Thyroid gland (tissue), 4 donors: ENCODE results near the gene MNS1.

ENCODE experiments used
- CTCF ChIP-seq, 6 experiments: fragments of 200-600 bp in 3 of 6; fragments of 450-650 bp in 3 of 6; sonication (generic) in 3 of 6; IDR thresholded peaks; one replicate each; pipeline ENCODE4 v1.5.1; 2016 to 2019; ENCODE audit warnings: antibody characterized with exemption in 6 of 6, mild to moderate bottlenecking in 2 of 6, inconsistent platforms in 1 of 6, moderate library complexity in 1 of 6
- POLR2A ChIP-seq, 2 donors: fragments of 450-650 bp; IDR thresholded peaks; one replicate each; pipeline ENCODE4 v1.6.1; 2017; ENCODE audit warnings: antibody characterized with exemption in 2 of 2, mild to moderate bottlenecking in 2 of 2, moderate library complexity in 1 of 2

- TF ChIP-seq CTCF (IDR thresholded peaks at IDR 0.05) (no peak), POLR2A (IDR thresholded peaks at IDR 0.05) (no peak)
Measured at GRCh38 chr15:56459096-56459495, 5.8 kb downstream of the MNS1 start.
